G401 (cell line): Measurements from ENCODE around the gene PTK6. TPM values are rescaled to one million over a fixed set of nuclear protein-coding genes. Genes with fewer than 3 reads are reported as not detected.
"Not testable (repeated sequence)": the region's sequence is repeated elsewhere in the genome, so short reads cannot be mapped to it uniquely, and the experiment has no call there.

Source experiments
- DNase-seq: peaks from one replicate; pipeline ENCODE4 v3.0.0-alpha.2; 2015; ENCODE audit warnings: low spot score
- in situ Hi-C: cut with HindIII; loops from 2 replicates; pipeline ENCODE4 v1.10.0; 2016; ENCODE audit warnings: low sequenced_read_pairs, mixed read lengths
- total RNA-seq: library from RNA; depleted of rRNA; stranded (reverse); fragments of >200 nt; shearing (Covaris generic); gene quantifications from 2 replicates; pipeline ENCODE4 v1.2.3, GENCODE V29; 2014; rRNA removed

PTK6 gene
- total RNA-seq, 1 experiment from 2014 or later = 0.10 TPM

DNA sequence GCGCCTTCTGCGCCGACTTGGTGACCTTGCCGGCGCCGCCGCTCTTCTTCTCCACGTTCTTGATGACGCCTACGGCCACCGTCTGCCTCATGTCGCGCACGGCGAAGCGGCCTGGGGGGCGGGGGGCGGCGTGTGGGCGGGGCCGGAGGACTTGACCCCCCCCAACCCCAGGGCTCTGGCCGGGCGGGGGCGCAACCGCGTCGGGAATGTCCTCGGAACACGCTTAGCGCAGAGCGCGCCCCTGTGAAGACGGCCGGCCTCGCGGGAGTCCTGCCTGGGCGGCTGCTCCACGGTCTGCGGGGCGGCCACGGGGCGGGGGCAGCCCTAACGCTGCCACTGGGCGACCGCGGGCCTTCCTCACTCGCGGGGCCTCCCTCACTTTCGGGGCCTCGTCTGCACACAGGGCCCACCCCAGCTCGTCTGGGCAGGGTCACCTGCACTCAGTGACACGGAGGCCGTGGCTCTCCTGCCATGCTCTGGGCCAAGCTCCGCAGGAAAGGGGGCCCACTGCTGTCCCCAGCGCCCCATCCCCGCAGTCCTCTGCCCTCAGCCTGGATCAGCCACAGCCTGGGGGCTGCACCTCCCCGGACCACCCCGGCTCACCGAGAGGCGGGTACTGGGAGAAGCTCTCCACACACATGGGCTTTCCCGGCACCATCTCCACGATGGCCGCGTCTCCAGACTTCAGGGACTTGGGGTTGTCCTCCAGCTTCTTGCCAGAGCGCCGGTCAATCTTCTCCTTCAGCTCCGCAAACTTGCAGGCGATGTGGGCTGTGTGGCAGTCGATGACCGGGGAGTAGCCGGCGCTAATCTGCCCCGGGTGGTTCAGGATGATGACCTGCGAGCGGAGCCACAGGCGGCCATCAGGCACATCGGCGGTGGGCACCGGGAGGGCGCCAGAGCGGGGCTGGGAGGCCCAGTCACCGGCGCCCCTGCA, 48.6 kb downstream of the PTK6 start:
- in situ Hi-C loops = no loop called here
- no peak for DNase-seq

DNA sequence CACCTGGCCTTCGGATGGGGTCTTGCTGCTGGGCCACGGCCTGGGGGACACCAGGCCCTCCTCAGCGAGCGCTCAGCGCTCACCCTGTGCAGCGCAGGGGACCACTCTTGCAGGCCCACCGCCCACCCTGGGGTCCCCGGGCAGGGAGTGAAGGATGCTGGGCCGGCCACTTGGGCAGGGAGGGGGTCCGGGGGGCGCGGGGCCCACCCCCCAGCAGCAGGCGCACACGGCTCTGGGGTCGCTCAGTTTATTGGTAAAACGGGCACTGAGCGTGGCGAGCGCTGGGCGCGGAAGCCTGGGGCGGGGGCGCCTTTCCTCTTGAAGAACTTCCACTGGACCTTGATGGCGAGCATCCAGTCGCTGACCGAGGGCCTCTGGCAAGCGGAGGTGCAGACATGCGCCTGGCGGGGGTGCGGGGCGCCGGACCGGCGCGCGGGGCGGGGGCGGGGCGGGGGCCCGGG, 49.4 kb downstream of the PTK6 start:
- DNase-seq = no peak
- in situ Hi-C loops = no loop called here

GRCh38 chr20:63487116-63487764, 49.9 kb downstream of the PTK6 start:
- no peak for DNase-seq
- in situ Hi-C loops = no loop called here

DNA sequence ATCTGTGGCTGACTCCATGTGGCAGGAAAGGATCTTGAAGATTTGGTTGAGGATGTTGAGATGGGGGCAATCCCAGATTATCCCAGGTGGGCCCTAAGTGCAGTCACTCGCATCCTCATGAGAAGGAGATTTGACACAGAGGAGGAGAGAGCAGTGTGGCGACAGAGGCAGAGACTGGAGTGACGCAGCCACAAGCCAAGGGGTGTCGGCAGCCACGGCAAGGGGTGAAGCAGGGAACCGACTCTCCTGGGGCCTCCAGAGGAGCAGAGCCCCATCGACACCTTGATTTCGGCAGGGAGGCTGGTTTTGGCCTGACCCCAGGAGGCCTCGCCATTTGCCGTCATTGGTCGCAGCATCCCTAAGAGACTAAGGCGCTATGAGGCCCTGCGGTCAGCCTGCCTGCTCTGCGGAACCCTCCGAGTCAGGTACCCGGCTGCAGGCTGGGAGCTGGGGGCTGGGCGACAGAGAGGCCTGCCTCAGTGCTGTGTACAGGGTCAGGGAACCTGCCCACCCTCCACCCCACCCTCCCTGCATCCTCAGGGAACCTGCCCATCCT, 50.8 kb downstream of the PTK6 start:
- in situ Hi-C loops = no loop called here
- DNase-seq = no peak

DNA sequence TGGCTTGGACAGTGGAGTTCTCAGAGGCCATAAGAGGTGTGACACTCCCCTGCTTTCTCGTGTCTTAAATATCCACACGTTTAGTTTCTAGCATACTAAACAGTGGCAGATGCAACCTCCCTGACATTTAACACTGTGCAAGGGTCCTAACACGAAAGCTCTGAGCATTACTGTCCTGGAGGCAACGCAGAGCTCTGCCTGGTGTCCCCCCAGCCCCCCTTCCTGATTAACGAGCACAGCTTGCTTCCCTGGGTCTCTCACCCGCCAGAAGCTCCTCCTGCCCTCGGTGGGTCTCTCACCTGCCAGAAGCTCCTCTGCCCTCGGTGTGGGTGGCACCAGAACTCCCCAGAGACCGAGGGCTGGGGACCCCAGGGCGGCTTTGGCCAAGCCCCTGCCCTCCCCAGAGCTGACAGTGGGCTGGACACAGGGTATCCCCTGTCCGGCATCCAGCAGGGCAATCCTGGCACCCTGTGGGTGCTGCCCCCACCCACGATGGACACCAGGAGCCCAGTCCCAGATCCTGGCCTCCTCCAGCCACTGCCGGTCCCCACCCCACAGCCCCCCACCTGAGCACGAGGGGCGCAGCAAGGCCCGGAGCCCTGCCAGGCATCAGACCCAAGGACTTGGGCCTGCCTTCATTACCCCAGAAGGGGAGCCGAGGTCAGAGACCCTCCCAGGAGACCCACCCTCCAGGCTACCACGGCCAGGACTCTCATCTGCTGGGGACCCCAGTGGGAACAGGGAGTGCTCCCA, 52.3 kb downstream of the PTK6 start:
- in situ Hi-C loops = no loop called here
- no peak for DNase-seq

DNA sequence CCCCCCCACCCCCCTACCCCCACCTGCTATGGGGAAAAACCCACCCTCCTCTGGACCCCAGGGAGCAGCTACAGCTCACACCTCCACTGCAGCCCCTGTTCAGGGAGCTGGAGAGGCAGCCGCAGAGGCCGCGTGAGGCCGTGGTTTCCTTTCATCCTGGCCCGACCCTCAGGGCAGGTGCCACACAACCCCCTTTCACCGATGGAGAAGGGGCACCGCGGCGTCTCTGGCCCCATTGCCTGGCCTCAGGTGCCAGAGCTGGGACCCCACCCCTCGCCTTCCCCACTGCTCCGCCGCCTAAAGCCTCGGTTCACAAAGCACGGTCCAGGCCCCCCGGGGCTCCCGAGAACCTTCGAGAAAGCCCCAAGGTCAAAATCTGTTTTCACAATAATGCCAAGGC, 52.9 kb downstream of the PTK6 start:
- DNase-seq = no peak
- in situ Hi-C loops = no loop called here

DNA sequence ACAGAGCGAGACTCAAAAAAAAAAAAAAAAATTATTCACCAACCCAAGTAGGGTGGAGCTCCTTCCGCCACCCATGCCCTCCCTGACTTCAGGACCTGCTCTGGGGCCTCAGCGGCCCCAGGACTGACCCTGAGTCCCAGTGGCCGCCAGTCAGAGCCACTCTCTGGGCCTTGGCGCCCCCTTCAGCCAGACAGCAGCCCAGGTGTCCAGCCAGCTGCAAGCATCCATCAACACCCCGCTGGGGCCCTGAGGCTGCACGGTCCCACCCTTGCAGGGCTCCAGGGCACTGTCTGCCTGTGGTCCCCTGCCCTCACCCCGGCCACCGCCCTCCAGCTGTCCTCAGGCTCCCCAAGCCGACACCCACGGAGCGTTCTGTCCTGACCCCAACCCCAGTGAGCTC, 53.3 kb downstream of the PTK6 start:
- in situ Hi-C loops = no loop called here
- no peak for DNase-seq

DNA sequence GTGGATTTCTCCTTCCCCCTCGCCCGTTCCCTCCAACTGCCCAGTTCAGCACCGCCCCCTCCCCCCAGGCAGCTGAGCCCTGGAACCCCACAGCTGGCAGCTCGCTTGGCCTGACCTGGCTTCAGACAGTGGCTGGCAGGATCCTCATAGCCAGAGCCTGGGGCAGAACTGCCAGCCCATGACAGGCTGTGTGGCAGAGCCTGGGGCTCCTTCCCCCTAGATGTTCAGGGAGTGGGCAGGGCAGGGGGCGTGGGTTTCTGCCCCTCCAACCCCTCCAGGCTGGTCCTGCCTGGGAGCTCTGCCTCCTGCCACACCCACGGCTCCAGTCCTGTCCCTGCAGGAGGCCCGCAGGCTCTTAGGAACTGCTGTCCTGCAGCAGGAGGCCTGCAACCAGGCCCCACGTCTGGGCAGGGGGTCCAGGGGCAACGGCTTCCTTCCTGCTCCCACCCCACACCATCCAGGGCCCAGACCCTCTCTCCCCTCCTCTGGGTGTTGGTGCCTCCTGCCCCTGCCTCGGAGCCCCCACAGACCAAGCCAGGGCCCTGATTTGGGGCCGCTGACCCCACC, 55.1 kb downstream of the PTK6 start:
- no peak for DNase-seq
- in situ Hi-C loops = no loop called here

DNA sequence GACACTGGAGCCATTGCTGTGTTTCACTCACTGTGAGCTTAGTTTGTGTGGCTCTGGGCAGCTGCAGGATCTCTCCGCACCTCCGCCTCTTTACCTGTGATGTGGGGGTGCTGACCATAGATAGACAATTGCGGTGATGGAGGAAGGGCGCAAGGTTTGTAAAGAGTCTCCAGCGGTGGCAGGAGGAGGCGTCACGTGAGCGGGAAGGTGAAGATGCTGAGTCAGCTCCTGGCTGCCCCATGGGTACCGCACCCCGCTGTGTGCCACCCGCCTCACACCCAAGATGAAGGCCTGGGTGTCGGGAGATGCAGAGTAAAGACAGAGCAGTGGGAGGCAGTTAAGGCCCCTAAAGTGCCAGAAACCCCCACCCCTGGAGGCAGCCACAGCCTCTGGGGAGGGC, 55.7 kb downstream of the PTK6 start:
- in situ Hi-C loops = no loop called here
- DNase-seq = no peak

DNA sequence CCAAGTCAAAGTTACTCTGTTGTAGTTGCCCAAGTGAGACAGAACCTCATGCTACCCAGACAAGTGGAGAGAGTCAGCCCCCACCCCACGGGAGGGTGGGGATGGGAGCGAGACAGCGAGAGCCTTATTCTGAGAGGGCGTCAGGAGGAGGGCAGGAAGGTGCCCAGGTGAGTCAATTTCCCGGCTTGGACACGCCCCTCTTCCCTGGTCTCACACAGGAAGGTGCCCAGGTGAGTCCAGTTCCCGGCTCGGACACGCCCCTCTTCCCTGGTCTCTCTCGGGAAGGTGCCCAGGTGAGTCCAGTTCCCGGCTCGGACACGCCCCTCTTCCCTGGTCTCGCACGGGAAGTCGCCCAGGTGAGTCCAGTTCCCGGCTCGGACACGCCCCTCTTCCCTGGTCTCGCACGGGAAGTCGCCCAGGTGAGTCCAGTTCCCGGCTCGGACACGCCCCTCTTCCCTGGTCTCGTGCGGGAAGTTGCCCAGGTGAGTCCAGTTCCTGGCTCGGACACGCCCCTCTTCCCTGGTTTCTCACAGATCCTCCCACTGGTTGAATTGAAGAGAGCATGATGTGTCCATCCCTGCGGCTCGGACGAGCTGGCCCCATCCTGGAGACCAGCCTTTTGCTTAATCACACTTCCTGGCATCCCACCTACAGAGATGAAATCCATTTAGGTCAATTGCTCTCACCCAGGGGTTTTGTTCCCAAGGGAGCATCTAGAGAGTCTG, 57.3 kb downstream of the PTK6 start:
- in situ Hi-C loops, DNase-seq: not testable (repeated sequence)

- in situ Hi-C loops = no loop called here
- DNase-seq = no peak
These were observed 58.6 kb downstream of the PTK6 start for GRCh38 chr20:63478346-63479302.

Other genes with a start within 250 kb of the PTK6 start
- gene COL20A1, start 244.2 kb downstream of the PTK6 start, total RNA-seq = not detected in 2 replicates
- 0.37 and 1.4 TPM in 2 replicates for gene CHRNA4, start 176.0 kb downstream of the PTK6 start, total RNA-seq
- gene KCNQ2, start 64.7 kb downstream of the PTK6 start, total RNA-seq = 133 and 160 TPM in 2 replicates
- gene EEF1A2, start 38.3 kb downstream of the PTK6 start, total RNA-seq = 47.5 and 58.1 TPM in 2 replicates
- gene PPDPF, start 16.6 kb downstream of the PTK6 start, total RNA-seq = 31.9 and 38.0 TPM in 2 replicates
- not detected in 2 replicates for gene SRMS, start 10.4 kb upstream of the PTK6 start, total RNA-seq
- 0.86 and 1.4 TPM in 2 replicates for gene FNDC11, start 16.8 kb upstream of the PTK6 start, total RNA-seq
- 10.1 and 14.3 TPM in 2 replicates for gene HELZ2, start 36.9 kb upstream of the PTK6 start, total RNA-seq
- gene GMEB2, start 89.7 kb upstream of the PTK6 start, total RNA-seq = 19.3 and 19.7 TPM in 2 replicates
- gene STMN3, start 116.0 kb upstream of the PTK6 start, total RNA-seq = 179 and 180 TPM in 2 replicates
- 18.5 and 18.7 TPM in 2 replicates for gene RTEL1, start 120.9 kb upstream of the PTK6 start, total RNA-seq
- not detected in 2 replicates for gene TNFRSF6B, start 159.3 kb upstream of the PTK6 start, total RNA-seq
- 33.0 and 36.7 TPM in 2 replicates for gene ARFRP1, start 170.6 kb upstream of the PTK6 start, total RNA-seq
- 49.4 and 52.7 TPM in 2 replicates for gene ZGPAT, start 170.7 kb upstream of the PTK6 start, total RNA-seq
- 12.6 and 15.1 TPM in 2 replicates for gene LIME1, start 199.3 kb upstream of the PTK6 start, total RNA-seq
- gene SLC2A4RG, start 202.4 kb upstream of the PTK6 start, total RNA-seq = 71.8 and 118 TPM in 2 replicates